HepG2 (cell line): ENCODE measurements around the gene SMAP1. TPM values are rescaled to one million over a fixed set of nuclear protein-coding genes. Genes with fewer than 3 reads are reported as not detected.

ENCODE experiments used
- ATF5 ChIP-seq: sonication (generic); formaldehyde crosslinking; IDR thresholded peaks from 2 replicates; pipeline ENCODE4 v1.4.0; 2020; ENCODE audit warnings: mild to moderate bottlenecking, low read depth, missing genetic modification reagents
- ETV5 ChIP-seq: IDR thresholded peaks from 2 replicates; pipeline ENCODE4 v1.6.1; 2018; ENCODE audit warnings: missing biosample characterization, missing genetic modification reagents, inconsistent platforms, borderline replicate concordance
- GATA4 ChIP-seq: sonication (generic); IDR thresholded peaks from 2 replicates; pipeline ENCODE4 v1.6.1; 2016; ENCODE audit warnings: antibody characterized with exemption, low read depth, borderline replicate concordance
- MAX ChIP-seq: IDR thresholded peaks from 2 replicates; pipeline ENCODE4 v1.6.1; 2012; ENCODE audit warnings: inconsistent platforms
- NCOA2 ChIP-seq: sonication (generic); formaldehyde crosslinking; IDR thresholded peaks from 2 replicates; pipeline ENCODE4 v1.8.0; 2022; ENCODE audit warnings: inconsistent platforms
- RXRB ChIP-seq: IDR thresholded peaks from 2 replicates; pipeline ENCODE4 v1.6.1; 2016; ENCODE audit warnings: borderline replicate concordance, missing genetic modification reagents, missing compliant biosample characterization
- ZBED4 ChIP-seq: sonication (generic); formaldehyde crosslinking; IDR thresholded peaks from 2 replicates; pipeline ENCODE4 v1.4.0; 2020; ENCODE audit warnings: missing genetic modification reagents, borderline replicate concordance
- ZNF138 ChIP-seq: sonication (generic); formaldehyde crosslinking; IDR thresholded peaks from 2 replicates; pipeline ENCODE4 v1.5.0; 2020; ENCODE audit warnings: mild to moderate bottlenecking, low read depth, missing genetic modification reagents
- ZNF280B ChIP-seq: sonication (generic); formaldehyde crosslinking; IDR thresholded peaks from 2 replicates; pipeline ENCODE4 v1.5.0; 2020; ENCODE audit warnings: missing genetic modification reagents, mild to moderate bottlenecking, borderline replicate concordance
- ZNF343 ChIP-seq: sonication (generic); formaldehyde crosslinking; IDR thresholded peaks from 2 replicates; pipeline ENCODE4 v1.4.0; 2020; ENCODE audit warnings: mild to moderate bottlenecking, missing genetic modification reagents
- ZNF446 ChIP-seq: sonication (generic); formaldehyde crosslinking; IDR thresholded peaks from 2 replicates; pipeline ENCODE4 v1.5.0; 2020; ENCODE audit warnings: mild to moderate bottlenecking, missing genetic modification reagents
- ZNF639 ChIP-seq: conservative IDR thresholded peaks from 2 replicates; pipeline ENCODE4 v1.6.1; 2018; ENCODE audit warnings: missing genetic modification reagents
- ZNF646 ChIP-seq: sonication (generic); formaldehyde crosslinking; IDR thresholded peaks from 2 replicates; pipeline ENCODE4 v1.9.0; 2021; ENCODE audit warnings: mild to moderate bottlenecking, missing genetic modification reagents
- ZNF7 ChIP-seq: IDR thresholded peaks from 2 replicates; pipeline ENCODE4 v1.6.1; 2016; ENCODE audit warnings: missing biosample characterization, missing genetic modification reagents
- polyA plus RNA-seq, 8 experiments: library from polyadenylated mRNA; depleted of rRNA in 3 of 8; stranded (reverse) in 7 of 8; unstranded in 1 of 8; fragments of >200 nt; fragmentation: Illumina TruSeq in 4 of 8; extraction: Trizol in 4 of 8; gene quantifications; 2 replicates each; pipeline versions ENCODE4 v1.2.1 to v1.2.3, GENCODE V29; 2011 to 2016; ENCODE audit warnings: low read depth in 4 of 8, missing spikeins in 1 of 8, mixed read lengths in 1 of 8; ENCODE audit not compliant: insufficient read depth in 1 of 8
- total RNA-seq, 5 experiments: library from RNA; depleted of rRNA; stranded (reverse); fragments of >200 nt; fragmentation: Illumina TruSeq; extraction: Trizol; gene quantifications; 2 replicates each; pipeline ENCODE4 v1.2.3, GENCODE V29; 2016; ENCODE audit warnings: low read depth in 1 of 5

SMAP1 gene
- total and polyA plus RNA-seq, 2 of the 13 experiments (the other 11 are each of a cell fraction or from before 2014, with no cell fraction given) = 13.4 to 17.8 TPM

DNA sequence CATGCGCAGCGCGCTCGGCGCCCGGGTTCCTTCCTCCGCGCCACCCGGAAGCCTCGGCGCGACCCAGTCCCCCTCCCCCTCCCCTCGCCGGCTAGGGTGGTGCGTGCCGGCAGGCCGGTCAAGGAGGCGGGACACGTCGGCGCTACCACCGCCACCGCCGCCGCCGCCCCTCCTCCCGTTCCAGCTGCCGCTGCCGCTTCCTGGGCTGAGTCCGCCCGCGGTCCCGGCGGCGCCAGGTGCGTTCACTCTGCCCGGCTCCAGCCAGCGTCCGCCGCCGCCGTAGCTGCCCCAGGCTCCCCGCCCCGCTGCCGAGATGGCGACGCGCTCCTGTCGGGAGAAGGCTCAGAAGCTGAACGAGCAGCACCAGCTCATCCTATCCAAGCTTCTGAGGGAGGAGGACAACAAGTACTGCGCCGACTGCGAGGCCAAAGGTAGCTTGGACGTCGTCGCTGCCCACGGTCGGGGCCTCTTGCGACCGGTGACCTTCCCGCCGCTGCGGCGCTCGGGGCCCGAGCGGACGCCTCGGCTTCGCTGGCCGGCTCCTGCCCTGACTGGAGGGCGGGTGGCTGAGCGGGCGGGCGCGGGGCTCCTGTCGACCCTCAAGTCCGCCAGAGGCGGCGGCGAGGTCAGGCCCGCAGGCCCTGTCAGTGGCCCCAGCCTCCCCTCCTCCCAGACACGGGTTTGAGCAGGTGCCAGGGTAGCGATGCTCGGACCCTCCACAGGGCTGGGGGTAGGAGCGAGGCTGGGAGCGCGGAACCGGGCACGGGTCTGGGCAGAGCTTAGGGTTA lies at the start of gene SMAP1 (continued):
- TF ChIP-seq NCOA2 (CRISPR knock-in tag) (no peak; the same call in 1 of the 2 replicates), ETV5 (CRISPR knock-in tag) (peak; percentile 77), ATF5 (CRISPR knock-in tag) (no peak), ZNF280B (peak; percentile 19; the same call in 1 of the 2 replicates), ZNF138 (CRISPR knock-in tag) (peak; percentile 46; the same call in 1 of the 2 replicates), ZNF7 (CRISPR knock-in tag) (no peak), ZNF639 (CRISPR knock-in tag) (peak; percentile 93), GATA4 (no peak), ZNF343 (CRISPR knock-in tag) (peak; percentile 91), ZBED4 (0 out of 2 replicates have a peak, but pooled peaks have one; percentile 51), ZNF446 (no peak), ZNF646 (CRISPR knock-in tag) (no peak), RXRB (CRISPR knock-in tag) (no peak), MAX (peak; percentile 83)
